Activated CD4-positive, alpha-beta memory T cell treated with anti-CD3 and anti-CD28 coated beads for 36 hours (primary cell): Measurements from ENCODE around the gene TUBA4B. TPM values are rescaled to one million over a fixed set of nuclear protein-coding genes. Genes with fewer than 3 reads are reported as not detected.
A peak's percentile ranks its signal among the peaks of the same experiment; 100 is the strongest.
"Not testable (repeated sequence)": the region's sequence is repeated elsewhere in the genome, so short reads cannot be mapped to it uniquely, and the experiment has no call there.

ENCODE experiments used
- CTCF ChIA-PET: fragments of 350-600 bp; sonication (Branson Sonifier 250); formaldehyde crosslinking; loops from one replicate; lab custom pipeline; 2021; ENCODE audit warnings: antibody characterized with exemption, inconsistent platforms; lab: Charles Lee
- POLR2A ChIA-PET: fragments of 350-600 bp; sonication (Branson Sonifier 250); formaldehyde crosslinking; loops from one replicate; lab custom pipeline; 2021; ENCODE audit warnings: antibody characterized with exemption; lab: Charles Lee
- DNase-seq: peaks from one replicate; pipeline ENCODE4 v3.0.0-alpha.2; 2020
- H3K27ac Mint-ChIP-seq: one replicate; pipeline ENCODE4 v1.8.0; 2021; ENCODE audit warnings: mixed read lengths
- H3K27me3 Mint-ChIP-seq: one replicate; pipeline ENCODE4 v1.8.0; 2021; ENCODE audit warnings: mixed read lengths
- H3K36me3 Mint-ChIP-seq: one replicate; pipeline ENCODE4 v1.8.0; 2021; ENCODE audit warnings: mixed read lengths
- H3K4me1 Mint-ChIP-seq: one replicate; pipeline ENCODE4 v1.8.0; 2021; ENCODE audit warnings: low read depth, mixed read lengths
- H3K4me3 Mint-ChIP-seq: one replicate; pipeline ENCODE4 v1.8.0; 2021; ENCODE audit warnings: mild to moderate bottlenecking, mixed read lengths
- H3K9me3 Mint-ChIP-seq: one replicate; pipeline ENCODE4 v1.8.0; 2021; ENCODE audit warnings: mixed read lengths
- intact Hi-C: fragments of 100-400 bp; cut with micrococcal nuclease; formaldehyde crosslinking; loops from one replicate; pipeline ENCODE4 v1.15.1; 2023
- total RNA-seq, 2 experiments: library from RNA; stranded (reverse); gene quantifications; one replicate each; pipeline ENCODE4 v1.2.3, GENCODE V29; 2021

TUBA4B gene
- total RNA-seq, 2 experiments from 2014 or later: not detected

- intact Hi-C loops: no loop called here
- no peak for DNase-seq
- H3K36me3 Mint-ChIP-seq: peaks cover 19% of the 10 kb centered on the region
- H3K27me3 Mint-ChIP-seq: no peaks in the 10 kb centered on the region
- H3K4me1 Mint-ChIP-seq: peaks cover 4% of the 10 kb centered on the region
- no peaks in the 10 kb centered on the region for H3K9me3 Mint-ChIP-seq
- POLR2A ChIA-PET: interaction anchor here (4.0 kb wide), 1 partner anchor 8 kb away, joined by 13 read pairs; no protein-coding TSS in a partner anchor
- CTCF ChIA-PET: interaction anchor here (0.7 to 14.1 kb wide), 3 partner anchors 7 to 295 kb away, joined by 3 to 252 read pairs (median 4); no protein-coding TSS in a partner anchor
- H3K4me3 Mint-ChIP-seq: no peak overlapping the region
- no peak overlapping the region for H3K27ac Mint-ChIP-seq
These were observed 33.5 kb downstream of the TUBA4B start for GRCh38 chr2:219286436-219287115.

DNA sequence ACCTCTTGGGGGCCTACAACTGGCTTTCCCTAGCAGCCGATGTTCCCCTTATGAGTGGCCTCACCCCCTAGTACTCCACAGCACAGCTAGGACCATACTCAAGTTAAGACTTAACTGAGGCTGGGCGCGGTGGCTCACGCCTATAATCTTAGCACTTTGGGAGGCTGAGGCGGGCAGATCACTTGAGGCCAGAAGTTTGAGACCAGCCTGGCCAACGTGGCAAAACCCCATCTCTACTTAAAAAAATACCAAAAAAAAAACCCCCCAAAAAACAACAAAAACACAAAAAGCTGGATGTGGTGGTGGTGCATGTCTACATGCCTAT is 34.0 kb downstream of the TUBA4B start:
- H3K9me3 Mint-ChIP-seq, H3K27me3 Mint-ChIP-seq, intact Hi-C loops, H3K4me3 Mint-ChIP-seq, H3K4me1 Mint-ChIP-seq, H3K27ac Mint-ChIP-seq, DNase-seq, POLR2A ChIA-PET: not testable (repeated sequence)
- H3K36me3 Mint-ChIP-seq: peaks cover 18% of the 10 kb centered on the region
- CTCF ChIA-PET: interaction anchor here (0.7 to 14.1 kb wide), 3 partner anchors 6 to 295 kb away, joined by 3 to 252 read pairs (median 4); no protein-coding TSS in a partner anchor

- ChIA-PET CTCF (interaction anchor here (1.0 kb wide), 1 partner anchor 215 kb away, joined by 4 read pairs; no protein-coding TSS in a partner anchor), POLR2A (no interaction called here)
- Mint-ChIP-seq H3K9me3 (no peaks in the 10 kb centered on the region), H3K27ac (peak overlapping the region; percentile 3), H3K27me3 (no peaks in the 10 kb centered on the region), H3K4me3 (no peak overlapping the region), H3K4me1 (peaks cover 4% of the 10 kb centered on the region), H3K36me3 (peaks cover 14% of the 10 kb centered on the region)
- intact Hi-C loops: no loop called here
- DNase-seq: no peak
These were observed 34.7 kb downstream of the TUBA4B start for GRCh38 chr2:219287580-219288265.

GRCh38 chr2:219289195-219289536 is 36.1 kb downstream of the TUBA4B start:
- Mint-ChIP-seq H3K4me3 (no peak overlapping the region), H3K4me1 (peaks cover under 1% of the 10 kb centered on the region), H3K36me3 (peaks cover 3% of the 10 kb centered on the region), H3K9me3 (no peaks in the 10 kb centered on the region), H3K27me3 (no peaks in the 10 kb centered on the region), H3K27ac (no peak overlapping the region)
- DNase-seq: no peak
- POLR2A ChIA-PET: no interaction called here
- CTCF ChIA-PET: interaction anchor here (0.6 kb wide), 1 partner anchor 59 kb away, joined by 3 read pairs; the partner anchor contains the start of gene ANKZF1
- intact Hi-C loops: no loop called here

- Mint-ChIP-seq H3K4me3 (no peak overlapping the region), H3K27me3 (no peaks in the 10 kb centered on the region), H3K4me1 (peaks cover 3% of the 10 kb centered on the region), H3K27ac (no peak overlapping the region), H3K36me3 (peaks cover 3% of the 10 kb centered on the region), H3K9me3 (no peaks in the 10 kb centered on the region)
- DNase-seq: no peak
- POLR2A ChIA-PET: interaction anchor here (0.6 kb wide), 1 partner anchor 113 kb away, joined by 3 read pairs; the partner anchor contains the start of gene CNPPD1
- CTCF ChIA-PET: interaction anchor here (0.6 to 7.0 kb wide), 4 partner anchors 10 to 60 kb away, joined by 3 to 252 read pairs (median 46); partner anchors contain the start of genes ANKZF1, ATG9A, DNAJB2 and TUBA4A
- intact Hi-C loops: no loop called here
These were observed 36.7 kb downstream of the TUBA4B start for GRCh38 chr2:219289537-219290361.

- Mint-ChIP-seq H3K27ac (no peak overlapping the region), H3K27me3 (no peaks in the 10 kb centered on the region), H3K4me3 (no peak overlapping the region), H3K9me3 (no peaks in the 10 kb centered on the region), H3K4me1 (peaks cover 9% of the 10 kb centered on the region), H3K36me3 (peaks cover 3% of the 10 kb centered on the region)
- ChIA-PET POLR2A (interaction anchor here (0.6 kb wide), 1 partner anchor 114 kb away, joined by 3 read pairs; the partner anchor contains the start of gene CNPPD1), CTCF (interaction anchor here (2.1 to 7.0 kb wide), 3 partner anchors 10 to 61 kb away, joined by 6 to 252 read pairs (median 87); partner anchors contain the start of genes ANKZF1, ATG9A, DNAJB2 and TUBA4A)
- no peak for DNase-seq
- intact Hi-C loops: no loop called here
These were observed 37.5 kb downstream of the TUBA4B start for GRCh38 chr2:219290381-219291171.

DNA sequence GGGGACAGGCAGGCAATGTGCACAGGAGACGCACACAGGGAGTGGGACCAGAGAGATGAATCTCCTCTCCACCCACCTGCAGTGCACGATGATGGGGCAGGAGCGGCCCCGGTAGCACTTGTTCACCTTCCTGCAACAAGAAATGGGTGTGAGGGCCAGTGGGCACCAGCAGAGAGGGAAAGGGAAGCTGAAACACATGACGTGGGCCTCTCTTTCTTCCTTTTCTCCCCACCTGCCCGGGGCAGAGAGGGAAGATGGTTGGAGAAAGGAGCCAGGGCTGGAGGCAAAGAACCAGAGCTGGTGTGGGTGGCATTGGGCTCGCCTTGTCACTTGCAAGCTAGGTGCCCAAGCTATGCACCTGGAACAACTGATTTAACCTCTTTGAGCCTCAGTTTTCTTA is 38.4 kb downstream of the TUBA4B start:
- peaks cover 11% of the 10 kb centered on the region for H3K4me1 Mint-ChIP-seq
- no peak for DNase-seq
- ChIA-PET POLR2A (no interaction called here), CTCF (interaction anchor here (1.1 to 7.0 kb wide), 4 partner anchors 11 to 132 kb away, joined by 5 to 252 read pairs (median 46); partner anchors contain the start of genes ANKZF1, ATG9A, DNAJB2 and TUBA4A)
- H3K4me3 Mint-ChIP-seq: no peak overlapping the region
- H3K9me3 Mint-ChIP-seq: no peaks in the 10 kb centered on the region
- no peak overlapping the region for H3K27ac Mint-ChIP-seq
- H3K36me3 Mint-ChIP-seq: no peaks in the 10 kb centered on the region
- intact Hi-C loops: no loop called here
- H3K27me3 Mint-ChIP-seq: no peaks in the 10 kb centered on the region

DNA sequence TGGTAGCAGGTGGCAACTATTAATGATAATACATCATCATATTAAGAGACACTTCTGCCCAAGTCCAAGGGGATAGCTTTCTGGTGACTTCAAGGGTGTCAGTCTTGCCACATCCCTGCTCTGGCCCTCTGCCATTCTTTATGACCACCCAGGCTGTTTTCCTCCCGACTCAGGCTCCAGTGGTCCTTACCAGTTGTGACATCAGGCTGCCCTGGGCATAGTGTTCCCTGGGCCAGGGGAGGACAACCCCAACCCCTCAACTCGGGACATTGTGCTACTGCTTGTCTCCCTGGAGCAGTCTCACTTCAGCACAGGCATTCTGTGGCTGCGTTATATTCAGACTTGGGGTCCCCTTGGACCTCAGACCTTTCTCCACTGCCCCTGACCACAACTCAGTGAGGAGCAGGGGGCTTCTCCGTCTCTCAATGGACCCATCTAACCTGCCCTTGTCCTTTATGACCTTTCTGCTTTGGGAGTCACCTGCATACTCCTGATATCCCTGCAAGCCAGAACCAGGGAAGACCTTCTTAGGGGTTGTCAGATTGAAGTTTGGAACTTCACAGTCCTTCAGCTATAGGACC is 39.0 kb downstream of the TUBA4B start:
- Mint-ChIP-seq H3K36me3 (no peaks in the 10 kb centered on the region), H3K4me3 (no peak overlapping the region), H3K4me1 (peaks cover 11% of the 10 kb centered on the region), H3K27ac (no peak overlapping the region), H3K27me3 (no peaks in the 10 kb centered on the region), H3K9me3 (no peaks in the 10 kb centered on the region)
- intact Hi-C loops: no loop called here
- POLR2A ChIA-PET: no interaction called here
- CTCF ChIA-PET: interaction anchor here (1.1 to 7.0 kb wide), 6 partner anchors 12 to 234 kb away, joined by 3 to 252 read pairs (median 6); partner anchors contain the start of genes ANKZF1, ATG9A, DNAJB2 and TUBA4A
- peak; percentile 4 for DNase-seq

DNA sequence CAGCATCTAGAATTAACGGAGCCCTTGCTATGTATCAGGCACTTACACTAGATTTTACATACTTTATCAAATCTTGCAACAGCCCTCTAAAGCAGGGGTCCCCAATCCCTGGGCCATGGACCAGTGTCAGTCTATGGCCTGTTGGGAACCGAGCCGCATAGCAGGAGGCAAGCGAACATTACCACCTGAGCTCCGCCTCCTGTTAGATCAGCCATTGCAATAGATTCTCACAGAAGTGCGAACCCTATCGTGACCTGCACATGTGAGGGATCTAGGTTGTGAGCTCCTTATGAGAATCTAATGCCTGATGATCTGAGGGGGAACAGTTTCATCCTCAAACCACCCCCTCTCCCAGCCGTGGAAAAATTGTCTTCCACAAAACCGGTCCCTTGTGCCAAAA is 39.6 kb downstream of the TUBA4B start:
- H3K36me3 Mint-ChIP-seq: no peaks in the 10 kb centered on the region
- CTCF ChIA-PET: interaction anchor here (0.9 to 10.8 kb wide), 7 partner anchors 13 to 235 kb away, joined by 3 to 252 read pairs (median 4); partner anchors contain the start of genes DNAJB2, GLB1L, NHEJ1 and TUBA4A
- H3K4me3 Mint-ChIP-seq: no peak overlapping the region
- POLR2A ChIA-PET: interaction anchor here (1.3 to 4.1 kb wide), 2 partner anchors 14 to 38 kb away, joined by 4 to 34 read pairs; partner anchors contain the start of gene DNAJB2
- no peak overlapping the region for H3K27ac Mint-ChIP-seq
- DNase-seq: peak; percentile 7
- H3K27me3 Mint-ChIP-seq: no peaks in the 10 kb centered on the region
- intact Hi-C loops: no loop called here
- no peaks in the 10 kb centered on the region for H3K9me3 Mint-ChIP-seq
- peaks cover 11% of the 10 kb centered on the region for H3K4me1 Mint-ChIP-seq

DNA sequence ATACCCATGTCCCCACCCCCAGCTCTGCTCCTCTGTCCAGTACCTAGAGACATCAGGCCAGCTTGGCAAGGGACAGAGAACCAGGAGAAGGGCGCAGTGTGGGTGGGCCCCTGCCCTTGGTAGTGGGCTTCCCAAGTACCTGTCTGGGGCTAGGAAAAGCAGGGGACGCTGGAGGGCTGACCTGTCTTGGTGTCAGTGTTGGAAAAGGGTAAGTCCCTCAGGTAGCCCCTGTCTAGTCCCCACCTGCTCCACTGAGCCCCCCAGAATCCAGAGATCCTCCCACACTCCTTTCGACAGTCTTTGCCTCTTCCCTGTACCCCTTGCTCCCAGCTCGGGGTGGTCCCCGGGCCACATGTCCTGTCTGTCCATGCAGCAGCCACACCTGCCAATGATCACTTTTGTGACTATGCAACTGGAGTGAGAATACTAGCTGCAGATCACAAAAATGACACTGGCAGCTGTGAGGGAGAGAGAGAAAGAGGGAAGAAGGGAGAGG is 40.7 kb downstream of the TUBA4B start:
- ChIA-PET POLR2A (interaction anchor here (1.3 to 4.1 kb wide), 4 partner anchors 9 to 64 kb away, joined by 4 to 34 read pairs (median 13); partner anchors contain the start of genes ANKZF1, ATG9A and DNAJB2), CTCF (interaction anchor here (0.7 to 10.8 kb wide), 9 partner anchors 14 to 335 kb away, joined by 3 to 252 read pairs (median 16); partner anchors contain the start of genes ABCB6, CDK5R2, DNAJB2 and GLB1L)
- no peak overlapping the region for H3K4me3 Mint-ChIP-seq
- peak; percentile 8 for DNase-seq
- intact Hi-C loops: loop anchor here (2.0 kb wide), 1 partner anchor 117 kb away; the partner anchor contains the start of gene CNPPD1
- H3K36me3 Mint-ChIP-seq: no peaks in the 10 kb centered on the region
- no peak overlapping the region for H3K27ac Mint-ChIP-seq
- H3K4me1 Mint-ChIP-seq: peaks cover 11% of the 10 kb centered on the region
- peaks cover under 1% of the 10 kb centered on the region for H3K27me3 Mint-ChIP-seq
- no peaks in the 10 kb centered on the region for H3K9me3 Mint-ChIP-seq
